K562 (cell line): ENCODE data around the gene CSK. TPM values are rescaled to one million over a fixed set of nuclear protein-coding genes. Genes with fewer than 3 reads are reported as not detected.

ENCODE experiments used
- GTF2E2 ChIP-seq: fragments of 200-800 bp; sonication (Bioruptor generic); IDR thresholded peaks from 2 replicates; pipeline ENCODE4 v1.6.1; 2016; ENCODE audit warnings: missing genetic modification characterization, missing compliant biosample characterization
- NFATC3 ChIP-seq: fragments of 450-650 bp; IDR thresholded peaks from 2 replicates; pipeline ENCODE4 v1.6.1; 2017; ENCODE audit warnings: mild to moderate bottlenecking
- TAF9B ChIP-seq: fragments of 450-650 bp; IDR thresholded peaks from 2 replicates; pipeline ENCODE4 v1.6.1; 2018; ENCODE audit warnings: mild to moderate bottlenecking; ENCODE audit not compliant: partially characterized antibody
- polyA plus RNA-seq, 8 experiments: library from polyadenylated mRNA; depleted of rRNA in 4 of 8; stranded (reverse) in 5 of 8; unstranded in 3 of 8; fragments of >200 nt; fragmentation: Nextera tagmentation in 2 of 8; fragmentation: Illumina TruSeq in 1 of 8; extraction: Ambion mirVana in 2 of 8; extraction: Trizol in 1 of 8; gene quantifications; 2 replicates each; pipeline versions ENCODE4 v1.2.1 to v1.2.3, GENCODE V29; 2011 to 2014; ENCODE audit warnings: inconsistent platforms in 1 of 8, missing spikeins in 1 of 8
- total RNA-seq, 7 experiments: library from RNA; depleted of rRNA in 6 of 7; stranded (reverse); fragments of >200 nt in 6 of 7; fragmentation: Illumina TruSeq in 2 of 7; extraction: Trizol in 2 of 7; gene quantifications; 2 replicates each; pipeline versions ENCODE4 v1.2.1 to v1.2.3, GENCODE V29; 2011 to 2021; ENCODE audit warnings: low replicate concordance in 1 of 7
- TF ChIP-seq, protein P1 (sequence below): sonication (generic); formaldehyde crosslinking; IDR thresholded peaks from 2 replicates; pipeline ENCODE4 v1.8.0; 2022; ENCODE audit warnings: missing genetic modification reagents, mild to moderate bottlenecking, borderline replicate concordance
- TF ChIP-seq, protein P2 (sequence below): fragments of 250-450 bp; sonication (Bioruptor Pico); IDR thresholded peaks from 2 replicates; pipeline ENCODE4 v1.5.0; 2022; ENCODE audit warnings: mild to moderate bottlenecking
- TF ChIP-seq, protein P3 (sequence below): fragments of 250-450 bp; sonication (Bioruptor Pico); IDR thresholded peaks from 2 replicates; pipeline ENCODE4 v1.4.0; 2020; ENCODE audit warnings: mild to moderate bottlenecking, moderate library complexity

Gene CSK
- total and polyA plus RNA-seq, 9 of the 15 experiments (the other 6 are each of a cell fraction or from before 2014, with no cell fraction given): 1.5 to 112 (median 22.5) TPM

DNA sequence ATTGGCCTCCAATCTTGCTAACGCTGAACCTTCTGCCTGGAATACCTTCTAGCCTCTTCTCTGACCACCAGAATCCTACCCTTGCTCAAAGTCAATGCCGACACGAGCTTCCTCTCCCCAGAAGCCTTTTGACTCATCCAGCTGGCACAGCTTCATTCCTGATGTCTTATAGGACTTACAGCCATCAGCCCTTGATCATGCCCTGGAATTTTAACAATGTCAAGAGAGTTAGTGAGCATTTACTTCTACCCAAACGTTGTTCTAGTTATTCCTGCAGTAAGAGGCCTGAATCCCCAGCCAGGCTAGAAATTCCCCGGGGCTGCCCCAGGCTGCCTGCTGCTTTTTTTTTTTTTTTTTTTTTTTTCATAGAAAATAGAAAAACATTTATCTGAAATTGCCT lies 29.3 kb upstream of the CSK start (continued):
- TF ChIP-seq, protein P1, sequence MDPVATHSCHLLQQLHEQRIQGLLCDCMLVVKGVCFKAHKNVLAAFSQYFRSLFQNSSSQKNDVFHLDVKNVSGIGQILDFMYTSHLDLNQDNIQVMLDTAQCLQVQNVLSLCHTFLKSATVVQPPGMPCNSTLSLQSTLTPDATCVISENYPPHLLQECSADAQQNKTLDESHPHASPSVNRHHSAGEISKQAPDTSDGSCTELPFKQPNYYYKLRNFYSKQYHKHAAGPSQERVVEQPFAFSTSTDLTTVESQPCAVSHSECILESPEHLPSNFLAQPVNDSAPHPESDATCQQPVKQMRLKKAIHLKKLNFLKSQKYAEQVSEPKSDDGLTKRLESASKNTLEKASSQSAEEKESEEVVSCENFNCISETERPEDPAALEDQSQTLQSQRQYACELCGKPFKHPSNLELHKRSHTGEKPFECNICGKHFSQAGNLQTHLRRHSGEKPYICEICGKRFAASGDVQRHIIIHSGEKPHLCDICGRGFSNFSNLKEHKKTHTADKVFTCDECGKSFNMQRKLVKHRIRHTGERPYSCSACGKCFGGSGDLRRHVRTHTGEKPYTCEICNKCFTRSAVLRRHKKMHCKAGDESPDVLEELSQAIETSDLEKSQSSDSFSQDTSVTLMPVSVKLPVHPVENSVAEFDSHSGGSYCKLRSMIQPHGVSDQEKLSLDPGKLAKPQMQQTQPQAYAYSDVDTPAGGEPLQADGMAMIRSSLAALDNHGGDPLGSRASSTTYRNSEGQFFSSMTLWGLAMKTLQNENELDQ (CRISPR knock-in tag): no peak
- no peak for TF ChIP-seq NFATC3
- TF ChIP-seq, protein P2, sequence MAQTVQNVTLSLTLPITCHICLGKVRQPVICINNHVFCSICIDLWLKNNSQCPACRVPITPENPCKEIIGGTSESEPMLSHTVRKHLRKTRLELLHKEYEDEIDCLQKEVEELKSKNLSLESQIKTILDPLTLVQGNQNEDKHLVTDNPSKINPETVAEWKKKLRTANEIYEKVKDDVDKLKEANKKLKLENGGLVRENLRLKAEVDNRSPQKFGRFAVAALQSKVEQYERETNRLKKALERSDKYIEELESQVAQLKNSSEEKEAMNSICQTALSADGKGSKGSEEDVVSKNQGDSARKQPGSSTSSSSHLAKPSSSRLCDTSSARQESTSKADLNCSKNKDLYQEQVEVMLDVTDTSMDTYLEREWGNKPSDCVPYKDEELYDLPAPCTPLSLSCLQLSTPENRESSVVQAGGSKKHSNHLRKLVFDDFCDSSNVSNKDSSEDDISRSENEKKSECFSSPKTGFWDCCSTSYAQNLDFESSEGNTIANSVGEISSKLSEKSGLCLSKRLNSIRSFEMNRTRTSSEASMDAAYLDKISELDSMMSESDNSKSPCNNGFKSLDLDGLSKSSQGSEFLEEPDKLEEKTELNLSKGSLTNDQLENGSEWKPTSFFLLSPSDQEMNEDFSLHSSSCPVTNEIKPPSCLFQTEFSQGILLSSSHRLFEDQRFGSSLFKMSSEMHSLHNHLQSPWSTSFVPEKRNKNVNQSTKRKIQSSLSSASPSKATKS (CRISPR knock-in tag): no peak
- TF ChIP-seq TAF9B: no peak
- no peak for TF ChIP-seq GTF2E2 (tag)
- TF ChIP-seq, protein P3, sequence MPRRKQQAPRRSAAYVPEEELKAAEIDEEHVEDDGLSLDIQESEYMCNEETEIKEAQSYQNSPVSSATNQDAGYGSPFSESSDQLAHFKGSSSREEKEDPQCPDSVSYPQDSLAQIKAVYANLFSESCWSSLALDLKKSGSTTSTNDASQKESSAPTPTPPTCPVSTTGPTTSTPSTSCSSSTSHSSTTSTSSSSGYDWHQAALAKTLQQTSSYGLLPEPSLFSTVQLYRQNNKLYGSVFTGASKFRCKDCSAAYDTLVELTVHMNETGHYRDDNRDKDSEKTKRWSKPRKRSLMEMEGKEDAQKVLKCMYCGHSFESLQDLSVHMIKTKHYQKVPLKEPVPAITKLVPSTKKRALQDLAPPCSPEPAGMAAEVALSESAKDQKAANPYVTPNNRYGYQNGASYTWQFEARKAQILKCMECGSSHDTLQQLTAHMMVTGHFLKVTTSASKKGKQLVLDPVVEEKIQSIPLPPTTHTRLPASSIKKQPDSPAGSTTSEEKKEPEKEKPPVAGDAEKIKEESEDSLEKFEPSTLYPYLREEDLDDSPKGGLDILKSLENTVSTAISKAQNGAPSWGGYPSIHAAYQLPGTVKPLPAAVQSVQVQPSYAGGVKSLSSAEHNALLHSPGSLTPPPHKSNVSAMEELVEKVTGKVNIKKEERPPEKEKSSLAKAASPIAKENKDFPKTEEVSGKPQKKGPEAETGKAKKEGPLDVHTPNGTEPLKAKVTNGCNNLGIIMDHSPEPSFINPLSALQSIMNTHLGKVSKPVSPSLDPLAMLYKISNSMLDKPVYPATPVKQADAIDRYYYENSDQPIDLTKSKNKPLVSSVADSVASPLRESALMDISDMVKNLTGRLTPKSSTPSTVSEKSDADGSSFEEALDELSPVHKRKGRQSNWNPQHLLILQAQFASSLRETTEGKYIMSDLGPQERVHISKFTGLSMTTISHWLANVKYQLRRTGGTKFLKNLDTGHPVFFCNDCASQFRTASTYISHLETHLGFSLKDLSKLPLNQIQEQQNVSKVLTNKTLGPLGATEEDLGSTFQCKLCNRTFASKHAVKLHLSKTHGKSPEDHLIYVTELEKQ (CRISPR knock-in tag): no peak
